Measurements from ENCODE around the gene COL12A1.

The COL12A1 gene

DNA sequence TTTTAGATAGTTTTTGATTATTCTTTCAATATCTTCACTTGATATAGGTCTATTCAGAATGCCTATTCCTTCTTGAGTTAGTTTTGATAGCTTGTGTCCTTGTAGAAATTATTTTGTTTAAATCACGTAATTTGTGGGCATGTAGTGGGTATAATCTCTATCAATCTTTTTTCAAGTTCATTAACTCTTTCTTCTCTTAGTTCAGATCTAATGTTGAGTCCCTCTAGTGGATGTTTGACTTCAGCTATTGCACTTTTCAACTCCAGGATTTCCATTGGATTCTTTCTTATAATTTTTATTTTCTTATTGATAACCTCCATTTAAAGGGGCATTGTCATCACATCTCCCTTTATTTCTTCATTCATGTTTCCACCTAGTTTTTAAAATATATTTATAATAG, 135.6 kb downstream of the COL12A1 start:
- TF ChIP-seq, protein P1, sequence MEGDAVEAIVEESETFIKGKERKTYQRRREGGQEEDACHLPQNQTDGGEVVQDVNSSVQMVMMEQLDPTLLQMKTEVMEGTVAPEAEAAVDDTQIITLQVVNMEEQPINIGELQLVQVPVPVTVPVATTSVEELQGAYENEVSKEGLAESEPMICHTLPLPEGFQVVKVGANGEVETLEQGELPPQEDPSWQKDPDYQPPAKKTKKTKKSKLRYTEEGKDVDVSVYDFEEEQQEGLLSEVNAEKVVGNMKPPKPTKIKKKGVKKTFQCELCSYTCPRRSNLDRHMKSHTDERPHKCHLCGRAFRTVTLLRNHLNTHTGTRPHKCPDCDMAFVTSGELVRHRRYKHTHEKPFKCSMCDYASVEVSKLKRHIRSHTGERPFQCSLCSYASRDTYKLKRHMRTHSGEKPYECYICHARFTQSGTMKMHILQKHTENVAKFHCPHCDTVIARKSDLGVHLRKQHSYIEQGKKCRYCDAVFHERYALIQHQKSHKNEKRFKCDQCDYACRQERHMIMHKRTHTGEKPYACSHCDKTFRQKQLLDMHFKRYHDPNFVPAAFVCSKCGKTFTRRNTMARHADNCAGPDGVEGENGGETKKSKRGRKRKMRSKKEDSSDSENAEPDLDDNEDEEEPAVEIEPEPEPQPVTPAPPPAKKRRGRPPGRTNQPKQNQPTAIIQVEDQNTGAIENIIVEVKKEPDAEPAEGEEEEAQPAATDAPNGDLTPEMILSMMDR (IDR thresholded peaks at IDR 0.05; ENCODE audit: low read depth, low read length): no peak
- TF ChIP-seq, protein P2, sequence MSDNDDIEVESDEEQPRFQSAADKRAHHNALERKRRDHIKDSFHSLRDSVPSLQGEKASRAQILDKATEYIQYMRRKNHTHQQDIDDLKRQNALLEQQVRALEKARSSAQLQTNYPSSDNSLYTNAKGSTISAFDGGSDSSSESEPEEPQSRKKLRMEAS (IDR thresholded peaks at IDR 0.05; ENCODE audit: low read depth, low read length): no peak
- TF ChIP-seq POLR2A (IDR thresholded peaks at IDR 0.05; ENCODE audit: extremely low read depth, insufficient read length): no peak
- TF ChIP-seq MYC (IDR thresholded peaks at IDR 0.05; ENCODE audit: low read depth, low read length): no peak
- no peak for DNase-seq (ENCODE audit: low read depth)
- no peak overlapping the region for H3K4me3 ChIP-seq (ENCODE audit: low read depth, low read length)

DNA sequence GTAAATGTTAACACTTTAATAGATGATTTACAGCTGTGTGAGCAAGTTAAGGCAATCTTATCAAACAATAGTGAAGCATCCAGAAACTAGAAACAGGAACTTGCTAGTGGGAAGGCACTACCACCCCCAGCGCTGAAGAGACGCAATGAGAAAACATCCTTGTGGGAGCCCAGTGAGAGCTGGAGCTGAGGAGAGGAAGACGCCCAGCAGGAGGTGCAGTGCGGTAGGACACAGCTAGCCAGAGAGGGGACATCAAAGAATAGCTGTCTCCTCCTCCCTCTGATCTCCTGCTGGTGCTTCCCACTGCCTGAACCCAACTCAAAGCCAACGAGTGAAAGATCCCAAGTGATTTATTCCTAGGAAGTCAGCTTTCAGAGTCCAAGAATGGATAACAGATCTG, 140.3 kb downstream of the COL12A1 start:
- TF ChIP-seq POLR2A (IDR thresholded peaks at IDR 0.05; ENCODE audit: extremely low read depth, insufficient read length) (no peak), MYC (IDR thresholded peaks at IDR 0.05; ENCODE audit: low read depth, low read length) (no peak)
- TF ChIP-seq, protein P2 (IDR thresholded peaks at IDR 0.05; ENCODE audit: low read depth, low read length): no peak
- TF ChIP-seq, protein P1 (IDR thresholded peaks at IDR 0.05; ENCODE audit: low read depth, low read length): no peak
- peak; percentile 43 for DNase-seq (ENCODE audit: low read depth)
- no peak overlapping the region for H3K4me3 ChIP-seq (ENCODE audit: low read depth, low read length)

DNA sequence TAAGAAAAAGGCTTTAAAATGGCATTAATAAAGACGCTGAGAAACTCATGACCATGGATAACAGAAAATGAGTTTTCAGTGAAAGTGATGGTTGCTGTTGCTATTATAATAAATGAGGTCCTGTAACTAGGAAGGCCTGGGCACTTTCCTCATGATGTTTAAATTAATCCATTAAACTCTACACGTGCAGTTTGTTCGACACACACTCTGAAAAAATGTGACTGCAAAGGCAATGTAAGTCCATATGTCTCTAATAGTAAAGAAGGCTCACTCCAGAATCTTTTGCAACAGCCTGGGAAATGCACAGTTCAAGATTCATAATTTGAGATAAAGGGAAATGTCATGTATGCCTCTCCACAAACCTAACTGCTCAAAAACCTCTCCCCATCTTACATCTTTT, 153.4 kb downstream of the COL12A1 start:
- no peak overlapping the region for H3K4me3 ChIP-seq (ENCODE audit: low read depth, low read length)
- TF ChIP-seq POLR2A (IDR thresholded peaks at IDR 0.05; ENCODE audit: extremely low read depth, insufficient read length): no peak
- TF ChIP-seq MYC (IDR thresholded peaks at IDR 0.05; ENCODE audit: low read depth, low read length): no peak

DNA sequence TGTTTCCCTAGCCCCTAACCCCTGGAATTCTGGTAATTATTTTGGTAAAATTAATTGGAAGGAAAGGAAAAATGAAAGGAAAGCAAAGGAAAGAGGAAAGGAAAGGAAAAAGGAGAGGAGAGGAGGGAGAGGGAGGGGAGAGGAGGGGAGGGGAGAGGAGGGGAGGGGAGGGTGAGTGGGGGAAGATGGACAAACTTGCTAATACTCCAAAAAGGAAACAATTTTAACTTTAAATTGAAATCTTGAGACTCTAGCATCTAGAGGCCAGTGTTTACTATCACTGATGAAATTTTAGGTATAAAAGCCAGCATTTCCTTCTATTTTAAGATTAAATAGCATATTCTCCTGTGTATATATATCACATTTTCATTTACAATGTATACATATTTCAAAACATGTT, 156.5 kb downstream of the COL12A1 start:
- H3K4me3 ChIP-seq (ENCODE audit: low read depth, low read length): no peak overlapping the region
- DNase-seq (ENCODE audit: low read depth): no peak
- TF ChIP-seq MYC (IDR thresholded peaks at IDR 0.05; ENCODE audit: low read depth, low read length) (no peak), POLR2A (IDR thresholded peaks at IDR 0.05; ENCODE audit: extremely low read depth, insufficient read length) (no peak)
- TF ChIP-seq, protein P1 (IDR thresholded peaks at IDR 0.05; ENCODE audit: low read depth, low read length): no peak
- TF ChIP-seq, protein P2 (IDR thresholded peaks at IDR 0.05; ENCODE audit: low read depth, low read length): no peak

More for the DNA sequence above, 153.4 kb downstream of the COL12A1 start:
- DNase-seq (ENCODE audit: low read depth): no peak

DNA sequence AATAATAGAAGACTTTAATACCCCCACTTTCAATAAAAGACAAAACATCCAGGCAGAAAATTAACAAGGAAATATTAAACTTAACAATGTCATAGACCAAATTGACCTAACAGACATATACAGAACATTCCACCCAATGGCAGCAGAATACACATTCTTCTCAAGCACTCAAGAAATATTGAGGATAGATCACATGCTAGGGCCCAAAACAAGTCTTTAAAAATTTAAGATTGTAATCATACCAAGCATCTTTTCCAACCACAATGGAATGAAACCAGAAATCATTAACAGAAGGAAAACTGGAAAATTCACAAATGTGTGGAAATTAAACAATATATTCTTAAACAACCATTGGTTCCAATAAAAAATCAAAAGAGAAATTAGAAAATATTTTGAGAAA, 161.0 kb downstream of the COL12A1 start:
- TF ChIP-seq MYC (IDR thresholded peaks at IDR 0.05; ENCODE audit: low read depth, low read length): no peak
- TF ChIP-seq, protein P1 (IDR thresholded peaks at IDR 0.05; ENCODE audit: low read depth, low read length): no peak
- TF ChIP-seq POLR2A (IDR thresholded peaks at IDR 0.05; ENCODE audit: extremely low read depth, insufficient read length): no peak
- TF ChIP-seq, protein P2 (IDR thresholded peaks at IDR 0.05; ENCODE audit: low read depth, low read length): no peak
- DNase-seq (ENCODE audit: low read depth): no peak
- H3K4me3 ChIP-seq (ENCODE audit: low read depth, low read length): no peak overlapping the region

DNA sequence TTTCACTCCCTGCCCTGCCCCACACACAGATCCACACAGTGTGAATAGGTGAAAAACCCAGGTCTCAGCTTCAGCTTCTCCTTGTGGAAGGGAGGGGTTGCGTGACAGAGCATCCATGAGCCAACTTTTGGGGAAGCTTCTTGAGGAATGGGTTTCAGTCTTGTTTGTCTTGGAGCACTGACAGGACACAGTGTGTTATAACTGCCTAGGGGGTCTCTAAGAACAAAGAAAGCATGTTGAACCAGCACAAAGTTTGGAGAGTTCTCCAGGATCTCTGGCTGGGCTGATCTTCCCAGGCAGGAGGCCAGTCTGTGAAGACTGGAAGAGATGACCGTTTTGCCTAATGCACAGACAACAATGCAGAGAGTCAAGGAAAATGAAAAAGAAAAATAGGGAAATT, 164.5 kb downstream of the COL12A1 start:
- DNase-seq (ENCODE audit: low read depth): no peak
- TF ChIP-seq, protein P2 (IDR thresholded peaks at IDR 0.05; ENCODE audit: low read depth, low read length): no peak
- TF ChIP-seq POLR2A (IDR thresholded peaks at IDR 0.05; ENCODE audit: extremely low read depth, insufficient read length) (no peak), MYC (IDR thresholded peaks at IDR 0.05; ENCODE audit: low read depth, low read length) (no peak)
- TF ChIP-seq, protein P1 (IDR thresholded peaks at IDR 0.05; ENCODE audit: low read depth, low read length): no peak

More for the DNA sequence above, 164.5 kb downstream of the COL12A1 start:
- H3K4me3 ChIP-seq (ENCODE audit: low read depth, low read length): no peak overlapping the region
